Uterus (tissue), 2 donors: Measurements from ENCODE around the gene ERCC6L2.

Experiments
- CTCF ChIP-seq, 4 experiments: fragments of 200-600 bp in 2 of 4; fragments of 450-650 bp in 2 of 4; sonication (generic) in 2 of 4; IDR thresholded peaks; one replicate each; pipeline ENCODE4 v1.5.1; 2016 to 2019; ENCODE audit warnings: antibody characterized with exemption in 4 of 4, mild to moderate bottlenecking in 2 of 4, moderate library complexity in 1 of 4
- POLR2A ChIP-seq, 2 donors: fragments of 450-650 bp; IDR thresholded peaks; one replicate each; pipeline ENCODE4 v1.6.1; 2016; ENCODE audit warnings: antibody characterized with exemption in 2 of 2, mild to moderate bottlenecking in 1 of 2, moderate library complexity in 1 of 2

GRCh38 chr9:95910023-95910707, 34.7 kb downstream of the ERCC6L2 start:
- TF ChIP-seq CTCF (IDR thresholded peaks at IDR 0.05) (no peak), POLR2A (IDR thresholded peaks at IDR 0.05) (no peak)
